ENCODE measurements around the gene NADK. TPM values are rescaled to one million over a fixed set of nuclear protein-coding genes. Genes with fewer than 3 reads are reported as not detected.

Gene NADK
- total RNA-seq, 1 experiment from 2014 or later = 124 TPM

GRCh38 chr1:1752636-1753606, 25.3 kb downstream of the NADK start:
- Mint-ChIP-seq H3K9me3 (no peaks in the 10 kb centered on the region), H3K27me3 (ENCODE audit: low read depth) (no peaks in the 10 kb centered on the region), H3K36me3 (peaks cover 31% of the 10 kb centered on the region), H3K27ac (no peak overlapping the region), H3K4me3 (no peak overlapping the region), H3K4me1 (peaks cover 4% of the 10 kb centered on the region)
- DNase-seq (ENCODE audit: low spot score) = no peak
- ChIA-PET CTCF (interaction anchor here (1.1 to 1.3 kb wide), 2 partner anchors 153 to 156 kb away, joined by 3 to 5 read pairs; no protein-coding TSS in a partner anchor), POLR2A (no interaction called here)
- TF ChIP-seq ATF3 (CRISPR knock-in tag; conservative IDR thresholded peaks at IDR 0.05) (no peak), NR3C1 (CRISPR knock-in tag; conservative IDR thresholded peaks at IDR 0.05; ENCODE audit: low read depth) (no peak), EMX1 (CRISPR knock-in tag; IDR thresholded peaks at IDR 0.05) (no peak), ZNF532 (CRISPR knock-in tag; IDR thresholded peaks at IDR 0.05; ENCODE audit: borderline replicate concordance) (no peak), TEAD1 (CRISPR knock-in tag; IDR thresholded peaks at IDR 0.05) (no peak), SMAD4 (CRISPR knock-in tag; IDR thresholded peaks at IDR 0.05) (no peak), ELF4 (CRISPR knock-in tag; IDR thresholded peaks at IDR 0.05; ENCODE audit: low read depth) (no peak), ZNF416 (CRISPR knock-in tag; IDR thresholded peaks at IDR 0.05) (no peak), MLX (CRISPR knock-in tag; IDR thresholded peaks at IDR 0.05) (no peak), ZNF396 (CRISPR knock-in tag; IDR thresholded peaks at IDR 0.05; ENCODE audit: borderline replicate concordance) (no peak), ZNF121 (CRISPR knock-in tag; IDR thresholded peaks at IDR 0.05) (no peak), SOX15 (CRISPR knock-in tag; IDR thresholded peaks at IDR 0.05) (no peak), ZNF219 (CRISPR knock-in tag; IDR thresholded peaks at IDR 0.05; ENCODE audit: borderline replicate concordance) (no peak), ZNF512 (CRISPR knock-in tag; IDR thresholded peaks at IDR 0.05; ENCODE audit: borderline replicate concordance) (no peak), NR2C2 (CRISPR knock-in tag; IDR thresholded peaks at IDR 0.05) (no peak), GABPB1 (CRISPR knock-in tag; IDR thresholded peaks at IDR 0.05) (no peak)
- no peak for ATAC-seq

DNA sequence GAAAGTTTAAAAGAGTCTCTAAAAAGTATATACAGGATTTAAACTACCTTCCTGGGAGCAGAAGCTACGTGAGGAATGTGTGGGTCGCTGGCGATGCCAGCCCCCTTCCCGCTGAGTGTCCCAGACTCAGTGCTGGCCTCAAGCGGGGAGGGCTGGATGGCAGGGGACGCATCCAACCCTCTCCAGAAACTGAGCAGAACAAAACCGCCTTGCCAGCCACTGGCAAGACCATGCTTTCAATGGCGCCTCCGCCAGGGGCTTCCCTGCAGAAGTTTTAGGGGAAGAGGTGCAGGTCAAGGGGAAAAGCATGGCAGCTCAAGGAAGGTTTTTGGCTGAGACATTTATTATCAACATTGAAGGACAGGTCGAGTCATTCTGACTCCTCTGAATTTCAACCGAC, 26.1 kb downstream of the NADK start:
- ChIA-PET POLR2A (no interaction called here), CTCF (interaction anchor here (1.1 to 1.3 kb wide), 2 partner anchors 154 to 157 kb away, joined by 3 to 5 read pairs; no protein-coding TSS in a partner anchor)
- H3K27ac Mint-ChIP-seq = peak overlapping the region; percentile 78; the same call in 1 of the 2 replicates
- no peak for TF ChIP-seq KAT7 (CRISPR knock-in tag; IDR thresholded peaks at IDR 0.05; ENCODE audit: borderline replicate concordance)
- TF ChIP-seq CBFB (CRISPR knock-in tag; IDR thresholded peaks at IDR 0.05; ENCODE audit: low read depth) = no peak
- TF ChIP-seq MXD4 (CRISPR knock-in tag; IDR thresholded peaks at IDR 0.05; ENCODE audit: borderline replicate concordance) = no peak
- no peak for TF ChIP-seq NFE2L1 (CRISPR knock-in tag; IDR thresholded peaks at IDR 0.05)
- TF ChIP-seq, protein P1, sequence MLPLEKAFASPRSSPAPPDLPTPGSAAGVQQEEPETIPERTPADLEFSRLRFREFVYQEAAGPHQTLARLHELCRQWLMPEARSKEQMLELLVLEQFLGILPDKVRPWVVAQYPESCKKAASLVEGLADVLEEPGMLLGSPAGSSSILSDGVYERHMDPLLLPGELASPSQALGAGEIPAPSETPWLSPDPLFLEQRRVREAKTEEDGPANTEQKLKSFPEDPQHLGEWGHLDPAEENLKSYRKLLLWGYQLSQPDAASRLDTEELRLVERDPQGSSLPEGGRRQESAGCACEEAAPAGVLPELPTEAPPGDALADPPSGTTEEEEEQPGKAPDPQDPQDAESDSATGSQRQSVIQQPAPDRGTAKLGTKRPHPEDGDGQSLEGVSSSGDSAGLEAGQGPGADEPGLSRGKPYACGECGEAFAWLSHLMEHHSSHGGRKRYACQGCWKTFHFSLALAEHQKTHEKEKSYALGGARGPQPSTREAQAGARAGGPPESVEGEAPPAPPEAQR (CRISPR knock-in tag; IDR thresholded peaks at IDR 0.05) = no peak
- TF ChIP-seq NR3C1 (CRISPR knock-in tag; conservative IDR thresholded peaks at IDR 0.05; ENCODE audit: low read depth) = no peak
- no peak for TF ChIP-seq HMGA2 (CRISPR knock-in tag; IDR thresholded peaks at IDR 0.05)
- TF ChIP-seq FOXK1 (CRISPR knock-in tag; IDR thresholded peaks at IDR 0.05) = no peak
- TF ChIP-seq CREB1 (CRISPR knock-in tag; IDR thresholded peaks at IDR 0.05) = no peak
- no peak for TF ChIP-seq ZNF219 (CRISPR knock-in tag; IDR thresholded peaks at IDR 0.05; ENCODE audit: borderline replicate concordance)
- TF ChIP-seq ZNF138 (CRISPR knock-in tag; conservative IDR thresholded peaks at IDR 0.05) = no peak
- TF ChIP-seq NFYB (CRISPR knock-in tag; conservative IDR thresholded peaks at IDR 0.05; ENCODE audit: low read depth) = no peak
- H3K4me3 Mint-ChIP-seq = no peak overlapping the region
- H3K36me3 Mint-ChIP-seq = peaks cover 27% of the 10 kb centered on the region
- no peaks in the 10 kb centered on the region for H3K27me3 Mint-ChIP-seq (ENCODE audit: low read depth)
- no peaks in the 10 kb centered on the region for H3K9me3 Mint-ChIP-seq
- no peak for ATAC-seq
- H3K4me1 Mint-ChIP-seq = peaks cover 4% of the 10 kb centered on the region
- DNase-seq (ENCODE audit: low spot score) = no peak
